ENCODE results near the gene ASIC2.

ASIC2 gene

GRCh38 chr17:33057564-33057963 lies 235.5 kb downstream of the ASIC2 start:
- no peak for DNase-seq (ENCODE audit: low read depth)

- no peak for DNase-seq (ENCODE audit: low read depth)
Measured at GRCh38 chr17:33056399-33057146, 236.5 kb downstream of the ASIC2 start.

GRCh38 chr17:33055746-33056145 lies 237.3 kb downstream of the ASIC2 start:
- DNase-seq (ENCODE audit: low read depth), result no peak

GRCh38 chr17:33055171-33055611 lies 237.9 kb downstream of the ASIC2 start:
- DNase-seq (ENCODE audit: low read depth), result no peak

- no peak for DNase-seq (ENCODE audit: low read depth)
Measured at GRCh38 chr17:33054412-33054811, 238.7 kb downstream of the ASIC2 start.

GRCh38 chr17:33053676-33054075 lies 239.4 kb downstream of the ASIC2 start:
- DNase-seq (ENCODE audit: low read depth), result no peak

- no peak for DNase-seq (ENCODE audit: low read depth)
Measured at GRCh38 chr17:33052856-33053255, 240.2 kb downstream of the ASIC2 start.

- DNase-seq (ENCODE audit: low read depth), result no peak
Measured at GRCh38 chr17:33050611-33051140, 242.4 kb downstream of the ASIC2 start.

GRCh38 chr17:33049781-33050414 lies 243.2 kb downstream of the ASIC2 start:
- DNase-seq (ENCODE audit: low read depth), result peak; percentile 11

- no peak for DNase-seq (ENCODE audit: low read depth)
Measured at GRCh38 chr17:33046361-33047255, 246.5 kb downstream of the ASIC2 start.

- DNase-seq (ENCODE audit: low read depth), result no peak
Measured at GRCh38 chr17:33045216-33045615, 247.9 kb downstream of the ASIC2 start.

GRCh38 chr17:33044771-33045170 lies 248.3 kb downstream of the ASIC2 start:
- no peak for DNase-seq (ENCODE audit: low read depth)

GRCh38 chr17:33040461-33040860 lies 252.6 kb downstream of the ASIC2 start:
- no peak for DNase-seq (ENCODE audit: low read depth)

- no peak for DNase-seq (ENCODE audit: low read depth)
Measured at GRCh38 chr17:33039874-33040273, 253.2 kb downstream of the ASIC2 start.

GRCh38 chr17:33038740-33039139 lies 254.4 kb downstream of the ASIC2 start:
- DNase-seq (ENCODE audit: low read depth), result no peak

GRCh38 chr17:33033176-33033575 lies 259.9 kb downstream of the ASIC2 start:
- DNase-seq (ENCODE audit: low read depth), result no peak

GRCh38 chr17:33028778-33029177 lies 264.3 kb downstream of the ASIC2 start:
- no peak for DNase-seq (ENCODE audit: low read depth)

GRCh38 chr17:33028061-33028460 lies 265.0 kb downstream of the ASIC2 start:
- no peak for DNase-seq (ENCODE audit: low read depth)

- no peak for DNase-seq (ENCODE audit: low read depth)
Measured at GRCh38 chr17:33024688-33025486, 268.2 kb downstream of the ASIC2 start.

GRCh38 chr17:33023790-33024189 lies 269.3 kb downstream of the ASIC2 start:
- no peak for DNase-seq (ENCODE audit: low read depth)

GRCh38 chr17:33021731-33022408 lies 271.2 kb downstream of the ASIC2 start:
- DNase-seq (ENCODE audit: low read depth), result no peak
